ENCODE measurements around the gene ST6GAL2.

ST6GAL2 gene

GRCh38 chr2:106899786-106900530 lies 14.0 kb upstream of the ST6GAL2 start:
- CTCF ChIA-PET: interaction anchor here (0.5 kb wide), 1 partner anchor 610 kb away, joined by 3 read pairs; no protein-coding TSS in a partner anchor
- DNase-seq (ENCODE audit: low spot score): no peak
- no peak overlapping the region for H3K27ac ChIP-seq
- POLR2A ChIA-PET (ENCODE audit: low non-redundant PET): no interaction called here
- no peak for TF ChIP-seq CTCF (conservative IDR thresholded peaks at IDR 0.05; ENCODE audit: low read depth)

- no peak for TF ChIP-seq CTCF (conservative IDR thresholded peaks at IDR 0.05; ENCODE audit: low read depth)
- POLR2A ChIA-PET (ENCODE audit: low non-redundant PET): no interaction called here
- no peak overlapping the region for H3K27ac ChIP-seq
- no peak for DNase-seq (ENCODE audit: low spot score)
- CTCF ChIA-PET: no interaction called here
Observed at GRCh38 chr2:106894545-106894944, 8.6 kb upstream of the ST6GAL2 start.

- no peak for TF ChIP-seq CTCF (conservative IDR thresholded peaks at IDR 0.05; ENCODE audit: low read depth)
- DNase-seq (ENCODE audit: low spot score): no peak
- H3K27ac ChIP-seq: no peak overlapping the region
- ChIA-PET CTCF (no interaction called here), POLR2A (ENCODE audit: low non-redundant PET) (no interaction called here)
Observed at GRCh38 chr2:106892048-106892447, 6.1 kb upstream of the ST6GAL2 start.

- ChIA-PET POLR2A (ENCODE audit: low non-redundant PET) (no interaction called here), CTCF (no interaction called here)
- no peak overlapping the region for H3K27ac ChIP-seq
- no peak for DNase-seq (ENCODE audit: low spot score)
- no peak for TF ChIP-seq CTCF (conservative IDR thresholded peaks at IDR 0.05; ENCODE audit: low read depth)
Observed at GRCh38 chr2:106890606-106891005, 4.6 kb upstream of the ST6GAL2 start.

GRCh38 chr2:106886916-106887758 lies 1.2 kb upstream of the ST6GAL2 start:
- DNase-seq (ENCODE audit: low spot score): peak; percentile 26
- no peak overlapping the region for H3K27ac ChIP-seq
- CTCF ChIA-PET: no interaction called here
- no peak for TF ChIP-seq CTCF (conservative IDR thresholded peaks at IDR 0.05; ENCODE audit: low read depth)
- POLR2A ChIA-PET (ENCODE audit: low non-redundant PET): no interaction called here

GRCh38 chr2:106885329-106885728 lies 638 bp downstream of the ST6GAL2 start:
- POLR2A ChIA-PET (ENCODE audit: low non-redundant PET): no interaction called here
- no peak overlapping the region for H3K27ac ChIP-seq
- TF ChIP-seq CTCF (conservative IDR thresholded peaks at IDR 0.05; ENCODE audit: low read depth): no peak
- DNase-seq (ENCODE audit: low spot score): no peak
- CTCF ChIA-PET: no interaction called here
